Stimulated activated CD8-positive, alpha-beta memory T cell treated with anti-CD3 and anti-CD28 coated beads, Interleukin-4, amount 100 ng/mL, for 1 hour (primary cell): ENCODE data around the gene BIRC7.
"Not testable (repeated sequence)": the region's sequence is repeated elsewhere in the genome, so short reads cannot be mapped to it uniquely, and the experiment has no call there.

Source experiments
- DNase-seq, 2 donors: peaks; one replicate each; pipeline ENCODE4 v3.0.0-alpha.2; 2020; ENCODE audit warnings: low read depth in 2 of 2, low spot score in 1 of 2

BIRC7 gene

GRCh38 chr20:63246490-63247288 lies 11.0 kb downstream of the BIRC7 start:
- DNase-seq: no peak

DNA sequence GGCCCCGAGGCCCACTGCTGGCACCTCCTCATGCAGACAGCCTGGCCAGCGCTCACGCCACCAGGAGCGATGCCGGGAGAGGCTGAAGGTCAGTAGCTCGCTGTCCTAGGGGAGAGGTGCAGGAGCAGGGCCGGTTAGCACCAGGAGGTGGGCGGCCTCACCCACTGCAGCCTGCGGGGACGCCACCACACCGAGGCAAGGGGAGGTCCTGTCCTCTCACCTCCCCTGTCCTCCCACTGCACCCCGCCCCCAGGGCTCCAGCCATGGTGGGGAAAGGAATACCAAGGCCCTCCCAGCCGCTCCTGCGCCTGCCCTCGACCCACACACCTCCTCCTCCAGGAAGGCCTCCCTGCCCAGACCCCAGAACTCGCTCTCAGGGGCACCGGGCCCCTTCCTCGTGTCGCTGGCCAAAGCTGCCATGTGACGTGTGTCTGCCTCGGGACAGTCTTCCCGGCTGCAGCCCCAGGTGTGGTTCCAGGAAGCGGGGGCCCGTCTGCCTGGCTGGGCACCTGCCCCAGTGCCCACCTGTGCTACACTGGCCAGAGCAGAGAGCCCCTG lies 12.0 kb downstream of the BIRC7 start:
- no peak for DNase-seq

DNA sequence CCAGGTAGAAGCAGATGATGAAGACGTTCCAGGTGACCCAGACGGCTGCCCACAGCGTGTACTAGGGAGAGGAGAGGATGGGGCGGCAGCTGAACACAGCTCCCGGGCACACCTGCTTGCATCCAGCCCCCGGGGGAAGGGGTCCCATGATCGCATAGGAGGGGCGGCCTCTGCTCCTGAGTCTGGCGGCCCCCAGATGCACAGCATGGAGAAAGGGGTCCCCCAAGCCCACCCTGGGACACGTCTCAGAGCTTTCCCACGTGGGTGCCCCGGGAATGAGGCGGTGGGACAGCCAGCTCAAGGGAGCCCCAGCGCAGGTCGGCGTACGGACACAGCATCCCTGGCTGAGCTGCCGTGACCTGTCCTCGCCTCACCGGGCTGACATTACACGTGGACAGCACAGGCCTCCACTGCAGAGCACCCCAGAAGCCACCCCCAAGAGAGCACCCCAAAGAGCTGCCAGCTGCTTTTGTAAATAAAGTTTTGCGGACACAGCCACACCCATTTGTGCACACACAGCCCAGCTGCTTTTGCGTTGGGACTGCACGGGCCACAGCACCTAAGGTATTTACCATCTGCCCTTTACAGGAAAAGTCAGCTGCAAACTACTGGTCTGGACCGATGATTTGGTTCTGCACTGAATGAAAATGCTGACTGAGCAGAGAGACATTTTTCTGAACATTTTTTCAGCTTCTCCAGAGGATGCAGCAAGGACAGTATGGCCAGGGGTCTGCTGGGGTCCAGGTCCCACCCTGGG lies 13.3 kb downstream of the BIRC7 start:
- DNase-seq: no peak

- no peak for DNase-seq
These were observed 14.2 kb downstream of the BIRC7 start for GRCh38 chr20:63249891-63250290.

DNA sequence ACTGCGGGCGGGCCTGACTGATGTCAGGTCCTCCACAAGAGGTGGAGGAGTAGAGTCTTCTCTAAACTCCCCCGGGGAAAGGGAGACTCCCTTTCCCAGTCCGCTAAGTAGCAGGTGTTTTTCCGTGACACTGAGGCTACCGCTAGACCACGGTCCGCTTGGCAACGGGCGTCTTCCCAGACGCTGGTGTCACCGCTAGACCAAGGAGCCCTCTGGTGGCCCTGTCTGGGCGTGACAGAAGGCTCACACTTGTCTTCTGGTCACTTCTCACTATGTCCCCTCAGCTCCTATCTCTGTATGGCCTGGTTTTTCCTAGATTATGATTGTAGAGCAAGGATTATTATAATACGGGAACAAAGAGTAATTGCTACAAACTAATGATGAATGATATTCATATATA lies 15.6 kb downstream of the BIRC7 start:
- not testable (repeated sequence) for DNase-seq

DNA sequence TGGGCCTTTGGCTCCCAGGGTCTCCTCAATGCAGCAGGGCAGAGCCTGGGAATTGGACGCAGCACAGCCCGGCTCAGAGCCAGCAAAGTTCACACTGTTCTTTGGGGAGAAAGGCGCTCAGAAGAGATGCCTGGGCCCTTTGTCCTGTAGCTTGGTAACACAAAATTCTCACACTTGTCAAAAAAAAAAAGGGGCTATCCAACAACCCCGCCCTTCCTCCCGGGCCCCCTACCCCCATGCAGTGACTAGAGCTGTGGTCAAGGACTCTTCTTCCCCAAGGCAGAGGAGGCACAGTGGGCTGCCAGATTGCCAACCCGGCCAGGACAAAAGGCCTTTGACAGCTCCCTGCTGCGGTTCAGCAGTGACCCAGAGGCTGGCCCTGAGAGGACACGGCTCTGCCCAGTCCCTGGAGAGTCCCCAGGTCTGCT lies 16.6 kb downstream of the BIRC7 start:
- no peak for DNase-seq

DNA sequence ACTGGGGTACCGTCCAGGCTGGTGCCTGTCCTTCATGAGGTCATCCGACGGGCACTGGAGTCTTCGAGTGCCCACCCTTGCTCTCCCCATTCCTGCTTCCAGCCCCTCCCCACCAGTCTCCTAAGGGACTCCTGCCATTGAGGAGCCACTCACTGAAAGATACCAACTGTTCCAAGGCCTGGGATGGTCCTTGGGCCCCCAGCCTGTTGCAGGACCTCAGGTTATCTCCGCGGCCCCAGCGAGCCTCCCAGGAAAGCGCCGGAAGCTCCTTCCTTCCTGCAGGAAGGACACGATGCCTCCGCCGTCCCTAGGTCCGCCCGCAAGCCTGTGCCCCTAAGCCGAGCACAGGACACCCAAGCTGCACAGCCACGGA lies 17.3 kb downstream of the BIRC7 start:
- DNase-seq: no peak

- no peak for DNase-seq
These were observed 17.9 kb downstream of the BIRC7 start for GRCh38 chr20:63253438-63254231.

- DNase-seq: no peak
These were observed 18.5 kb downstream of the BIRC7 start, which contains the start of gene NKAIN4 for GRCh38 chr20:63254232-63254605. Gene NKAIN4 (minus strand): TSS chr20:63254463. CDS start chr20:63254450, 13 bp downstream.

GRCh38 chr20:63254606-63255384 lies 19.1 kb downstream of the BIRC7 start:
- DNase-seq: no peak

DNA sequence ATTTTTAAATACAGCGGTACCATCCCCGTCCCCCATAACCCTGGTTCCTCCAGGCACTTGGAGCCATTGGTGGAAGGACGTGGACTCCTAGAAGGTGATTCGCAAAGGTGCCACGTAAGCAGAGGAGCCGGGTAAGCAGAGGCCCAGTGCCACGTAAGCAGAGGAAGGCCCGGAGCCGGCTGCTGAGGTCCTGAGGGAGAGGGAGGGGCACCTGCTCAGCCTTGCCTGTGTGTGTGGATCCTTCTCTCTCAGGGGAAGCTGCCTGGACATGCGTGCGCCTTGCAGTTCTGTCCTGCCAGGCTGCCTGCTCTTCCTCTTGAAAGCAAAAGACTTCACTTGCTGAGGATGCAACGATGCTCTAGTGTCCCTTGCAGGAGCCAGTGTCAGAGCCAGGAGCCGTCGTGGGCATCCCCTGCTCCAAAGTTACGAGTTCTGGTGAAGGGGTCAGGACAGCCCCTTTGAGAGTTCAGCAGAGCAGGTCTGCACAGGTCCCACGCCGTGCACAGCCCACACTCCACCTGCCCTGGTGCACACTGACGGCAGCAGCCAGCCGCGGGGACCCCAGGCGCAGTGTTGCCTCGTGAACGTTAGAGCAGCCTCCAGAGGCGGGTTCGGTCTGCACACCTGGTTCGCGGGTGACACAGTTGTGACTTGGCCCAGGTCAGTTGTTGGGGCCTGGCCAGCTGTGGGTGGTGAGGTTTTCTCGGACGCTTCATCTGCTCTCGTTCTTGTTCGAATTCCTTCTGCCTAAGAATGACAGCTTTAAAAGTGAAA lies 20.4 kb downstream of the BIRC7 start:
- no peak for DNase-seq

DNA sequence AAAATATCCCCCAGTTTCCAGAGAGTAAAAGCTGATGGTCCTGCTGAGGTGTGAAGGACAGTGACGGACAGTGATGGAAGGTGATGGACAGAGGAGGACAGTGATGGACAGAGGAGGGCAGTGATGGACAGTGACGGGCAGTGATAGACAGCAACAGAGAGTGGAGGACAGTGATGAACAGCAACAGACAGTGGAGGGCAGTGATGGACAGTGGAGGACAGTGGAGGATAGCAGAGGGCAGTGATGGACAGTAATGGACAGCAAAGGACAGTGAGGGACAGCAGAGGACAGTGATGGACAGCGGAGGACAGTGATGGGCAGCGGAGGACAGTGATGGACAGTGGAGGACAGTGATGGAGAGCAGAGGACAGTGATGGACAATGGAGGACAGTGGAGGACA lies 21.2 kb downstream of the BIRC7 start:
- no peak for DNase-seq

GRCh38 chr20:63257629-63258028 lies 21.9 kb downstream of the BIRC7 start:
- DNase-seq: no peak

- no peak for DNase-seq
These were observed 23.1 kb downstream of the BIRC7 start for GRCh38 chr20:63258781-63259180.

DNA sequence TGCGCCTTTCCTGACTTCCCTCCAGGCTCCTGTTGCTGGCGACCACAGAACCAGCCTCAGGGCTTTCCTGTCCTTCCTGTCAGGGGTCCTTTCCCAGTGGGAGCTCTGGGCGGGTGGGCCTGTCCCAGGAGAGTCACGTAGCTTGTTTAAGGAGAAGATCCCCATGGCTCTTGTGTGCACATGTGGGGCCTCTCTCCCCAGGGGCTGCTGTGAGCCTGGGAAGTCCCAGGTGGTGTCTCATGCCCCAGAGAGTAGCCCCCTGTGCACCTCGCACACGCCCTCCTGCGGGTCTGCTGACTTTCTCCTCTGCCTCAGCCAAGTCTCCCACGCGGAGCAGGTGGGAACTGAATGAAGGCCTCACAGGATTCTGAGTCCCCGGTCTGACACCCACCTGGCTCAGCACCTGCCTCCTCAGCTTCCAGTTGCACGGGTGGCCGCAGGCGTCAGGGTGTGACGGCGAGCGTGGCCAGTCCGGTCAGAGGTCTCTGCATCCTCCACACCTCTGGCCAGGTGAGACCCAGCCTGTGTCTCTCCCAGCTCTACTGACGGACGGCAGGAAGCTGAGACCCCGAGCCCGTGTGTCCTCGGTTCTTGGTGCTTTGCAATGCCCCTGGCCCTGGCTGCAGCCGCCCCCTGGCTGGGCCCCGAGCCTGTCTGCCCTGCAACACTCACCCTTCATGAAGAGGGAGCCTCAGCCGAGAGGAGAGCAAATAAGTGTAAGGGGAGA lies 24.2 kb downstream of the BIRC7 start:
- no peak for DNase-seq

GRCh38 chr20:63260521-63260920 lies 24.8 kb downstream of the BIRC7 start:
- DNase-seq: no peak

GRCh38 chr20:63261060-63261794 lies 25.5 kb downstream of the BIRC7 start:
- no peak for DNase-seq

DNA sequence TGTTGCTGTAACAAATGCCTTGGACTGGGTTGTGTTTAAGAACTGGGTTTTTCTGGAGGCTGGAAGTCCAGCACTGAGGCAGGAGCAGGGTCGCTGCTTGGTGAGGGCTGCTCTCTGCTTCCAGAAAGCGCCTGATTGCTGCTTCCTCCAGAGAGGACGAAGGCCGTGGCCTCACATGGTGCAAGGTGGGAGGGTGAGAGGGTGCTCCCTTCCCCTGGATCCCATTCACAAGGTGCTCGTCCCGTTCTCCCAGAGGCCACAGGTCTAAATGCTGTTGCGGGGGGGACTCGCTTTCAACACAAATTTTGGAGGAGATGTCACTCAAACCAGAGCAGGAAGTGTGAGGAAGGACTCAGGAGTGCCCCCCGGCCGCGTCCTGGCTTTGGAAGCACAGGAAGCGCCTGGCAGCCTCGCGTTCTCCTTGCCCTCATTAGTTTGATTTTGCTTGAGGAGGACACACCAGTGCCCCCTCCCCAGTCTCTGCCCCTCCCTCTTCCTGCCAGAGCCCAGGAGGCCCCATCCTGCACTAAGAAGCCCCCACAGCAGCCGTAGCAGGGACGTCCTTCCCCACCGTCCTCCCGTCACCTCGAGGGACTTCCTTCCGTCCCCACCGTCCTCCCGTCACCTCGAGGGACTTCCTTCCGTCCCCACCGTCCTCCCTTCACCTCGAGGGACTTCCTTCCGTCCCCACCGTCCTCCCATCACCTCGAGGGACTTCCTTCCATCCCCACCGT lies 26.3 kb downstream of the BIRC7 start:
- DNase-seq: no peak
